HEK293T (cell line): ENCODE measurements around the gene OR6C76.

ENCODE experiments used
- FOXA1 ChIP-seq: fragments of 450-650 bp; IDR thresholded peaks from 2 replicates; pipeline ENCODE4 v1.6.1; 2016; ENCODE audit warnings: mild to moderate bottlenecking
- FOXK2 ChIP-seq: fragments of 450-650 bp; IDR thresholded peaks from 2 replicates; pipeline ENCODE4 v1.6.1; 2016; ENCODE audit warnings: mild to moderate bottlenecking
- FOXM1 ChIP-seq: fragments of 450-650 bp; IDR thresholded peaks from 2 replicates; pipeline ENCODE4 v1.6.1; 2017; ENCODE audit warnings: mild to moderate bottlenecking, borderline replicate concordance
- L3MBTL2 ChIP-seq: fragments of 450-650 bp; conservative IDR thresholded peaks from 2 replicates; pipeline ENCODE4 v1.6.1; 2016; ENCODE audit warnings: mild to moderate bottlenecking
- SP1 ChIP-seq: fragments of 450-650 bp; IDR thresholded peaks from 2 replicates; pipeline ENCODE4 v1.6.1; 2017
- SUZ12 ChIP-seq: fragments of 450-650 bp; IDR thresholded peaks from 2 replicates; pipeline ENCODE4 v1.6.1; 2016; ENCODE audit warnings: mild to moderate bottlenecking
- TARDBP ChIP-seq: fragments of 450-650 bp; IDR thresholded peaks from 2 replicates; pipeline ENCODE4 v1.6.1; 2016

DNA sequence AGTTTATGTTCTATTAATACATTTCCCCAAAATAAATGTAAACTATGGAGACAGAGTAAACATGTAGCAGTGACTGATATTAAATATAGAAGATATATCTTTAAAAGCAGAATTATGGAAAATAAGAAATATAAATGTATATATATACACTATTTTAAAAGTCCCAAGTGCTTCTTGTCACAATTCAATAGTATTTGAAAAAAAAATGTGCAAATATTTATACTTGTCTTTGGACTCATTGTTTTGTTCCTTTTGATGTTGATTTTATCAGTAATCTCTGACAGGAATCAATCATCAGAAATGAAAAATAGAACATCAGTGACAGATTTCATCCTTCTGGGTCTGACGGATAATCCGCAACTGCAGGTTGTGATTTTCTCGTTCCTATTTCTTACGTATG is at the start of gene OR6C76:
- TF ChIP-seq FOXA1: no peak
- TF ChIP-seq FOXM1: no peak
- no peak for TF ChIP-seq SUZ12
- TF ChIP-seq TARDBP: no peak
- no peak for TF ChIP-seq L3MBTL2
- no peak for TF ChIP-seq SP1
- TF ChIP-seq FOXK2: no peak
